GM23248 (cell line): ENCODE measurements around the gene METAP1. TPM values are rescaled to one million over a fixed set of nuclear protein-coding genes. Genes with fewer than 3 reads are reported as not detected.
"Not testable (repeated sequence)": the region's sequence is repeated elsewhere in the genome, so short reads cannot be mapped to it uniquely, and the experiment has no call there.

ENCODE experiments used
- DNase-seq: peaks from one replicate; pipeline ENCODE4 v3.0.0-alpha.2; 2015
- H2AFZ ChIP-seq: fragments of 200-600 bp; sonication (generic); 2 replicates; pipeline ENCODE4 v1.6.1; 2016; ENCODE audit warnings: antibody characterized with exemption
- H3F3A ChIP-seq: fragments of 200-600 bp; sonication (generic); 2 replicates; pipeline ENCODE4 v1.6.1; 2016; ENCODE audit warnings: mild to moderate bottlenecking, antibody characterized with exemption, mixed run types; ENCODE audit not compliant: insufficient read depth
- H3K27ac ChIP-seq: fragments of 200-600 bp; sonication (generic); 2 replicates; pipeline ENCODE4 v1.5.1; 2016; ENCODE audit warnings: mild to moderate bottlenecking
- H3K27me3 ChIP-seq: fragments of 200-600 bp; sonication (generic); replicated peaks from 2 replicates; pipeline ENCODE4 v1.6.1; 2016; ENCODE audit warnings: mild to moderate bottlenecking; ENCODE audit not compliant: insufficient read depth
- H3K36me3 ChIP-seq: fragments of 200-600 bp; sonication (generic); 2 replicates; pipeline ENCODE4 v1.6.1; 2016; ENCODE audit warnings: low read depth, mild to moderate bottlenecking
- H3K4me1 ChIP-seq: fragments of 200-600 bp; sonication (generic); 2 replicates; pipeline ENCODE4 v1.6.1; 2016; ENCODE audit warnings: mild to moderate bottlenecking; ENCODE audit not compliant: insufficient read depth
- H3K4me2 ChIP-seq: fragments of 200-600 bp; sonication (generic); one replicate; pipeline ENCODE4 v1.6.1; 2016; ENCODE audit warnings: mild to moderate bottlenecking; ENCODE audit not compliant: unreplicated experiment
- H3K4me3 ChIP-seq: fragments of 200-600 bp; sonication (generic); 2 replicates; pipeline ENCODE4 v1.5.1; 2016; ENCODE audit warnings: mild to moderate bottlenecking
- H3K79me2 ChIP-seq: fragments of 200-600 bp; sonication (generic); 2 replicates; pipeline ENCODE4 v1.6.1; 2016; ENCODE audit warnings: mild to moderate bottlenecking; ENCODE audit not compliant: insufficient read depth
- H3K9ac ChIP-seq: fragments of 200-600 bp; sonication (generic); 2 replicates; pipeline ENCODE4 v1.6.1; 2016; ENCODE audit warnings: mild to moderate bottlenecking
- H3K9me2 ChIP-seq: fragments of 200-600 bp; sonication (generic); 2 replicates; pipeline ENCODE4 v1.6.1; 2016; ENCODE audit warnings: mixed run types, mild to moderate bottlenecking, moderate library complexity; ENCODE audit not compliant: insufficient read depth
- H3K9me3 ChIP-seq: fragments of 200-600 bp; sonication (generic); one replicate; pipeline ENCODE4 v1.6.1; 2017; ENCODE audit warnings: low read depth
- H4K20me1 ChIP-seq: fragments of 200-600 bp; sonication (generic); 2 replicates; pipeline ENCODE4 v1.6.0; 2016; ENCODE audit not compliant: insufficient read depth
- EZH2 ChIP-seq: fragments of 200-600 bp; sonication (generic); IDR thresholded peaks from 2 replicates; pipeline ENCODE4 v1.6.1; 2018; ENCODE audit warnings: antibody characterized with exemption, mild to moderate bottlenecking; ENCODE audit not compliant: insufficient read depth, poor library complexity, severe bottlenecking
- EZH2phosphoT487 ChIP-seq: fragments of 200-600 bp; sonication (generic); IDR thresholded peaks from 2 replicates; pipeline ENCODE4 v1.6.1; 2018; ENCODE audit warnings: antibody characterized with exemption, moderate library complexity, mild to moderate bottlenecking, low read depth; ENCODE audit not compliant: insufficient read depth
- WGBS, 2 experiments: methylation state at CpG; one replicate each; pipeline ENCODE4 v1.1.6; 2015 to 2017; ENCODE audit warnings: low lambda C conversion rate in 2 of 2, low coverage in 1 of 2; ENCODE audit errors: missing lambda C conversion rate in 2 of 2; 5-methylcytosine and 5-hydroxymethylcytosine counted together
- in situ Hi-C: fragments of 300-500 bp; cut with MboI; formaldehyde crosslinking; loops from 2 replicates; pipeline ENCODE4 v1.15.0; 2020
- polyA plus RNA-seq: library from polyadenylated mRNA; unstranded; fragments of >200 nt; fragmentation: Nextera tagmentation; extraction: Ambion mirVana; gene quantifications from 2 replicates; pipeline ENCODE4 v1.2.1, GENCODE V29; 2016
- total RNA-seq: library from RNA; depleted of rRNA; stranded (reverse); fragments of >200 nt; shearing (Covaris generic); gene quantifications from 2 replicates; pipeline ENCODE4 v1.2.3, GENCODE V29; 2014

Gene METAP1
- total and polyA plus RNA-seq, 2 experiments from 2014 or later, result 33.3 to 59.2 TPM

DNA sequence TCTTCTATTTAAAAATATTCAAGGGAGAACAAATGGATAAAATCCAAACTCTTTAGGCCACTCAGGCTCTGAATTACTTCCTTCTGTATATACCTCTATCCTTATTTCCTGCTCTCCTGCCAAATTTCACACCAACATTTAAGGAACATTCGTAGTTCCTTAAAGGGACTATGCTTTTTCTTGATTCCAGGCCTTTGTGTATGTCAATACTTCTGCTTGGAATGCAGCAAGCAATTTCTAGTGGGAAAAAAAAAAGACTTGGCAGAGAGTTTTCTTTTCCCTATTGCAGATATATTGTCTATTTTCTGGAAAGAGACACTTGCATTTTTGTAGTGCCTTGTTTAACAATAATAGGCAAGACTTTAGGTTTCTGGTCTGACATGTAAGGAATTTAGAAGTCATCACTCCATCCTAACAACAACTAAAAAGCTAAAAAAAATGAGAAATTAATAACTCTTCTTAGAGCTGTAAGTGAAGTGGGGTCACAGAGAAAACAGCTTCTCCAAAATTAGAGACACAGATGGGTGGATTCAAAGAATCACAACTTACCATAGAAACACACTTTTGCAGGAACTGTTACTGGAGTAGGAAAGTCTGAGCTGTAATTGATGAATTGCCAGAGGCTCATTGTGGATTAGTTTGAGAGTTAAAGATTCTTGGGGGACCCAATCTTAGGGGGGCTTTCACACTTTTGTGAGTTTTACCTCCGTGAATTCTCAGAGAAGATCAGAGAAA, 95.1 kb downstream of the METAP1 start:
- Histone ChIP-seq H3K9ac (peak overlapping the region; percentile 98), H2AFZ (peak overlapping the region; percentile 1; the same call in 1 of the 2 replicates), H3K36me3 (no peaks in the 10 kb centered on the region), H3K4me1 (peaks cover 25% of the 10 kb centered on the region), H3K4me3 (peak overlapping the region; percentile 92; the same call in 1 of the 2 replicates), H3K27ac (peak overlapping the region; percentile 96), H3K79me2 (peaks cover 40% of the 10 kb centered on the region), H4K20me1 (no peaks in the 10 kb centered on the region), H3K27me3 (no peaks in the 10 kb centered on the region), H3K9me3 (no peaks in the 10 kb centered on the region), H3K9me2 (no peaks in the 10 kb centered on the region), H3K4me2 (peak overlapping the region; percentile 100), H3F3A (peaks cover 18% of the 10 kb centered on the region)
- peak; percentile 19 for DNase-seq
- TF ChIP-seq EZH2phosphoT487 (no peak), EZH2 (no peak)
- 73 to 75% methylated on average over 2 of the region's 2 CpGs for WGBS, 2 experiments
- in situ Hi-C loops, result no loop called here

DNA sequence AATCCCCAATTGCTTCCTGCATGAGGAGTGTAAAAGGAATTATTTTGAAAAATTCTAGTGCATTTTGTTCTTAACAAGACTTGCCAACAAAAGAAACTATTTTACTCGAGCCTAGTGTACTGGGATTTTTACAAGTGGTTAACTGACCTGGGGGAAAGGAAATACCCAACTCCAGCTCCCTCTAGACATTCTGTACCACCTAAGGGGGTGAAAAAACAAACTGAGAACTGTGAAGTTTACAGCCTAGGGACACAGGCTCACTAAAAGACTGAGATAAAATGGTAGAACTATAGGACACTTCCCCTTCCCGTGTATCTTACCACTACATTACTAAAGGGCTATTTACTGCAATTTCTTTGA, 95.7 kb downstream of the METAP1 start:
- Histone ChIP-seq H3K4me1 (peaks cover 22% of the 10 kb centered on the region), H2AFZ (0 out of 2 replicates have a peak overlapping the region, but pooled peaks have one; percentile 1), H3K27me3 (no peaks in the 10 kb centered on the region), H4K20me1 (no peaks in the 10 kb centered on the region), H3K9ac (peak overlapping the region; percentile 98; the same call in 1 of the 2 replicates), H3K36me3 (no peaks in the 10 kb centered on the region), H3F3A (peaks cover 18% of the 10 kb centered on the region), H3K79me2 (peaks cover 35% of the 10 kb centered on the region), H3K9me2 (no peaks in the 10 kb centered on the region), H3K4me2 (peak overlapping the region; percentile 100), H3K9me3 (no peaks in the 10 kb centered on the region), H3K27ac (peak overlapping the region; percentile 96; the same call in 1 of the 2 replicates), H3K4me3 (peak overlapping the region; percentile 92; the same call in 1 of the 2 replicates)
- no peak for TF ChIP-seq EZH2
- TF ChIP-seq EZH2phosphoT487, result no peak
- in situ Hi-C loops, result no loop called here
- no peak for DNase-seq
- 26 to 28% methylated on average over 2 of the region's 2 CpGs for WGBS, 2 experiments

DNA sequence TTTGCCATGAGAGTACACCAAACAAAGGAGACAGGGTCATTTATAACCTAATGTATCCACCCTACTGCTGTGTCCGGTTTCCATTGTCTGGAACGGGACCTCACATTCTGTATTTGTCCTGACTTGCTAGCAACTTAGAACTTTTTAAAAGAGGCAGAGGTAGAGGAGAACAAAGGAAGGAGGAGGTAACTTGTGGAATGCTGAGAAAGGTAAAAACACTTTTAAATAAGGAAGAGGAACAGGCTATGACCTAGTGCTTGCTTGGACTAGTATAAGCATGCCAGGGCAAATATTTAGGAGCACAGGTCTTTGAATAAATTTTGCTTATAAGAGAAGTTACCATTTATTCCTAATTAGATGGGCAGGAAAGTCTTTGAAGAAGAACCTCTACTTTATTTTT, 96.3 kb downstream of the METAP1 start:
- peaks cover 18% of the 10 kb centered on the region for H3F3A ChIP-seq
- H3K4me2 ChIP-seq, H3K27me3 ChIP-seq, H3K27ac ChIP-seq, H3K36me3 ChIP-seq, in situ Hi-C loops, H2AFZ ChIP-seq, H3K9ac ChIP-seq, H3K9me3 ChIP-seq, H4K20me1 ChIP-seq, H3K4me3 ChIP-seq, DNase-seq, H3K9me2 ChIP-seq: not testable (repeated sequence)
- WGBS, 2 experiments, result 94 to 95% methylated on average over 2 of the region's 2 CpGs
- H3K4me1 ChIP-seq, result peaks cover 18% of the 10 kb centered on the region
- H3K79me2 ChIP-seq, result peaks cover 28% of the 10 kb centered on the region

DNA sequence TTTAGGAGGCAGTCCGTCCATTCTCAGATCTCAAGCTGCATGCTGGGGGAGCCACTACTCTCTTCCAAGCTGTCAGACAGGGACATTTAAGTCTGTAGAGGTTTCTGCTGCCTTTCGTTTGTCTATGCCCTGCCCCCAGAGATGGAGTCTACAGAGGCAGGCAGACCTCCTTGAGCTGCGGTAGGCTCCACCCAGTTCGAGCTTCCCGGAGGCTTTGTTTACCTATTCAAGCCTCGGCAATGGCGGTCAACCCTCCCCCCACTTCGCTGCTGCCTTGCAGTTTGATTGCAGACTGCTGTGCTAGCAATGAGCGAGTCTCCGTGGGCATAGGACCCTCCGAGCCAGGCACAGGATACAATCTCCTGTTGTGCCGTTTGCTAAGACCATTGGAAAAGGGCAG, 103.8 kb downstream of the METAP1 start:
- Histone ChIP-seq H4K20me1 (no peaks in the 10 kb centered on the region), H3K27ac (no peak overlapping the region), H3K9me3 (no peaks in the 10 kb centered on the region), H3K79me2 (no peaks in the 10 kb centered on the region), H3K27me3 (no peaks in the 10 kb centered on the region), H3K9me2 (no peaks in the 10 kb centered on the region), H2AFZ (no peak overlapping the region), H3K4me3 (no peak overlapping the region), H3F3A (peaks cover 13% of the 10 kb centered on the region), H3K4me1 (peaks cover 32% of the 10 kb centered on the region), H3K36me3 (no peaks in the 10 kb centered on the region), H3K4me2 (no peak overlapping the region), H3K9ac (no peak overlapping the region)
- DNase-seq, result no peak
- TF ChIP-seq EZH2 (no peak), EZH2phosphoT487 (no peak)
- 86 to 96% methylated on average over 11 to 12 of the region's 12 CpGs for WGBS, 2 experiments
- in situ Hi-C loops, result no loop called here

DNA sequence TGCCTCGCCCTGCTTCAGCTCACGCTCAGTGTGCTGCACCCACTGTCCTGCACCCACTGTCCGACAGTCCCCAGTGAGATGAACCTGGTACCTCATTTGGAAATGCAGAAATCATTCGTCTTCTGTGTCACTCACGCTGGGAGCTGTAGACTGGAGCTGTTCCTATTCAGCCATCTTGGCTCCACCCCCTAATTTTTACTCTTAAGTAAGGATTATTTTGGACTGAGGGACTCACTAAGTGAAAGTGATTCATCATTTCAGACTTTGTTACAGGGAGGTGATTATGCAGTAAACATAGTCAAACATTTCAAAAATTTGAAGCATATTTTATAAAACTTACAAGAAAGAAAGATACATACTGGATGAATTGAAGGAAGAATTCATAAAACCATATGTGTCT, 104.3 kb downstream of the METAP1 start:
- peaks cover 13% of the 10 kb centered on the region for H3F3A ChIP-seq
- H3K36me3 ChIP-seq, H4K20me1 ChIP-seq, H2AFZ ChIP-seq, H3K27me3 ChIP-seq, H3K79me2 ChIP-seq, H3K9ac ChIP-seq, H3K4me3 ChIP-seq, H3K27ac ChIP-seq, H3K9me3 ChIP-seq, H3K9me2 ChIP-seq: not testable (repeated sequence)
- H3K4me2 ChIP-seq, result peak overlapping the region; percentile 3
- in situ Hi-C loops, result loop anchor here (25.0 kb wide), 1 partner anchor 312 kb away; no protein-coding TSS in a partner anchor
- peak; percentile 66 for DNase-seq
- 52 to 54% methylated on average over 5 of the region's 5 CpGs for WGBS, 2 experiments
- peaks cover 35% of the 10 kb centered on the region for H3K4me1 ChIP-seq
